Right lung (tissue), 5 donors: ENCODE results near the gene PDZRN3. TPM values are rescaled to one million over a fixed set of nuclear protein-coding genes. Genes with fewer than 3 reads are reported as not detected.

Source experiments
- DNase-seq, 2 donors: peaks; one replicate each; pipeline ENCODE4 v3.0.0-alpha.2; 2013
- polyA plus RNA-seq, 5 donors: library from polyadenylated mRNA; unstranded; fragments of 120-200 nt; gene quantifications; one replicate each; pipeline versions ENCODE4 v1.2.1 to v1.2.3, GENCODE V29; 2013; ENCODE audit warnings: inconsistent platforms in 1 of 5, low replicate concordance in 1 of 5; ENCODE audit not compliant: insufficient read length in 5 of 5, insufficient read depth in 1 of 5

Gene PDZRN3
- polyA plus RNA-seq, 5 donors = 54.6 to 83.1 (median 70.1) TPM

- no peak for DNase-seq
These were observed 66.0 kb downstream of the PDZRN3 start for GRCh38 chr3:73558727-73559075.

- no peak for DNase-seq
These were observed 66.6 kb downstream of the PDZRN3 start for GRCh38 chr3:73557986-73558726.

GRCh38 chr3:73556520-73557372 is 68.0 kb downstream of the PDZRN3 start:
- DNase-seq = no peak

- DNase-seq = no peak
These were observed 69.7 kb downstream of the PDZRN3 start for GRCh38 chr3:73555076-73555475.

- DNase-seq = no peak
These were observed 72.0 kb downstream of the PDZRN3 start for GRCh38 chr3:73552700-73553099.

- no peak for DNase-seq
These were observed 74.7 kb downstream of the PDZRN3 start for GRCh38 chr3:73550032-73550431.

- no peak for DNase-seq
These were observed 75.6 kb downstream of the PDZRN3 start for GRCh38 chr3:73549051-73549600.

GRCh38 chr3:73548436-73548835 is 76.3 kb downstream of the PDZRN3 start:
- no peak for DNase-seq

GRCh38 chr3:73547427-73548248 is 77.1 kb downstream of the PDZRN3 start:
- DNase-seq = peak; percentile 72 to 81

GRCh38 chr3:73546961-73547360 is 77.8 kb downstream of the PDZRN3 start:
- no peak for DNase-seq

- no peak for DNase-seq
These were observed 81.3 kb downstream of the PDZRN3 start for GRCh38 chr3:73543412-73543811.

- DNase-seq = no peak
These were observed 82.6 kb downstream of the PDZRN3 start for GRCh38 chr3:73542136-73542535.

- no peak for DNase-seq
These were observed 83.6 kb downstream of the PDZRN3 start for GRCh38 chr3:73540969-73541740.

- no peak for DNase-seq
These were observed 86.3 kb downstream of the PDZRN3 start for GRCh38 chr3:73538486-73538885.

GRCh38 chr3:73536952-73537351 is 87.8 kb downstream of the PDZRN3 start:
- DNase-seq = no peak

GRCh38 chr3:73536336-73536895 is 88.3 kb downstream of the PDZRN3 start:
- DNase-seq = no peak

GRCh38 chr3:73535931-73536330 is 88.8 kb downstream of the PDZRN3 start:
- DNase-seq = no peak

GRCh38 chr3:73535137-73535536 is 89.6 kb downstream of the PDZRN3 start:
- no peak for DNase-seq

GRCh38 chr3:73530022-73530396 is 94.7 kb downstream of the PDZRN3 start:
- DNase-seq = peak; percentile 52 to 71

- no peak for DNase-seq
These were observed 95.3 kb downstream of the PDZRN3 start for GRCh38 chr3:73529308-73530021.
